Thymus (tissue), 11 donors: ENCODE results near the gene P4HTM. TPM values are rescaled to one million over a fixed set of nuclear protein-coding genes. Genes with fewer than 3 reads are reported as not detected.

Source experiments
- DNase-seq, 9 donors: peaks; one replicate each; pipeline ENCODE4 v3.0.0-alpha.2; 2013; ENCODE audit warnings: low spot score in 9 of 9, low read depth in 6 of 9, missing footprints in 1 of 9
- H3K27ac ChIP-seq, 2 donors: one replicate each; pipeline ENCODE4 v1.5.1; 2013; ENCODE audit warnings: control low read depth in 1 of 2, low read depth in 1 of 2, low read length in 1 of 2, mild to moderate bottlenecking in 1 of 2, moderate library complexity in 1 of 2
- H3K27me3 ChIP-seq, 2 donors: one replicate each; pipeline ENCODE4 v1.5.1; 2013; ENCODE audit warnings: low read length in 1 of 2; ENCODE audit not compliant: control insufficient read depth in 2 of 2, insufficient read depth in 1 of 2
- H3K36me3 ChIP-seq, 2 donors: one replicate each; pipeline ENCODE4 v1.5.1; 2013; ENCODE audit warnings: low read length in 1 of 2, mild to moderate bottlenecking in 1 of 2, moderate library complexity in 1 of 2; ENCODE audit not compliant: control insufficient read depth in 2 of 2, insufficient read depth in 2 of 2
- H3K4me1 ChIP-seq, 2 donors: one replicate each; pipeline ENCODE4 v1.5.1; 2013; ENCODE audit warnings: low read length in 2 of 2; ENCODE audit not compliant: control insufficient read depth in 2 of 2, insufficient read depth in 2 of 2
- H3K4me3 ChIP-seq, 2 donors: one replicate each; pipeline ENCODE4 v1.5.1; 2013; ENCODE audit warnings: low read length in 2 of 2, control low read depth in 1 of 2, mild to moderate bottlenecking in 1 of 2
- H3K9me3 ChIP-seq, 2 donors: one replicate each; pipeline ENCODE4 v1.5.1; 2013; ENCODE audit warnings: low read length in 1 of 2, mild to moderate bottlenecking in 1 of 2; ENCODE audit not compliant: control insufficient read depth in 2 of 2, insufficient read depth in 1 of 2
- WGBS: extraction: QIAGEN DNeasy Blood & Tissue Kit; methylation state at CpG from one replicate; pipeline ENCODE4 v1.1.7; 2013; 5-methylcytosine and 5-hydroxymethylcytosine counted together
- polyA plus RNA-seq: library from polyadenylated mRNA; stranded (reverse); fragments of 200-250 nt; gene quantifications from one replicate; pipeline ENCODE4 v1.2.3, GENCODE V29; 2013
- total RNA-seq: library from RNA; stranded (reverse); fragments of 120-200 nt; gene quantifications from one replicate; pipeline ENCODE4 v1.2.4, GENCODE V29; 2013
- donor health status: healthy.

Gene P4HTM
- total and polyA plus RNA-seq, 2 donors: 15.9 to 27.1 TPM

GRCh38 chr3:49019941-49020329 is 29.9 kb downstream of the P4HTM start:
- Histone ChIP-seq H3K9me3 (peaks cover 0 to 8% of the 10 kb centered on the region in 2 donors), H3K36me3 (peaks cover 30 to 43% of the 10 kb centered on the region in 2 donors), H3K4me1 (peaks cover 11 to 46% of the 10 kb centered on the region in 2 donors), H3K4me3 (peak overlapping the region; percentile 86 to 99), H3K27ac (peak overlapping the region; percentile 25 to 100), H3K27me3 (peaks cover 0 to 10% of the 10 kb centered on the region in 2 donors)
- DNase-seq: no peak
- WGBS: 52% methylated on average over 12 of the region's 12 CpGs

GRCh38 chr3:49020330-49021212 is 30.5 kb downstream of the P4HTM start:
- WGBS: under 1% methylated on average over 51 of the region's 51 CpGs

GRCh38 chr3:49021213-49021812 is 31.3 kb downstream of the P4HTM start:
- peaks cover 11 to 47% of the 10 kb centered on the region in 2 donors for H3K4me1 ChIP-seq
- under 1% methylated on average over 60 of the region's 60 CpGs for WGBS
- peaks cover 30 to 43% of the 10 kb centered on the region in 2 donors for H3K36me3 ChIP-seq
- H3K4me3 ChIP-seq: peak overlapping the region; percentile 86 to 99
- peak; percentile 96 to 99 (median 99) for DNase-seq
- H3K9me3 ChIP-seq: peaks cover 0 to 8% of the 10 kb centered on the region in 2 donors
- H3K27ac ChIP-seq: peak overlapping the region; percentile 100
- H3K27me3 ChIP-seq: peaks cover 0 to 10% of the 10 kb centered on the region in 2 donors

More at GRCh38 chr3:49020330-49021212, 30.5 kb downstream of the P4HTM start:
- Histone ChIP-seq H3K36me3 (peaks cover 30 to 43% of the 10 kb centered on the region in 2 donors), H3K4me1 (peaks cover 11 to 48% of the 10 kb centered on the region in 2 donors), H3K27ac (peak overlapping the region; percentile 100), H3K4me3 (peak overlapping the region; percentile 86 to 99), H3K27me3 (peaks cover 0 to 10% of the 10 kb centered on the region in 2 donors), H3K9me3 (peaks cover 0 to 8% of the 10 kb centered on the region in 2 donors)
- peak in 3 of 9 donors; percentile 24 to 55 (median 35) for DNase-seq

- Histone ChIP-seq H3K9me3 (peaks cover 0 to 8% of the 10 kb centered on the region in 2 donors), H3K27me3 (peaks cover 0 to 10% of the 10 kb centered on the region in 2 donors), H3K4me1 (peaks cover 11 to 39% of the 10 kb centered on the region in 2 donors), H3K36me3 (peaks cover 34 to 45% of the 10 kb centered on the region in 2 donors), H3K4me3 (peak within 1 kb of the TSS; percentile 86 to 99), H3K27ac (peak within 1 kb of the TSS; percentile 100)
- WGBS: under 1% methylated on average over 83 of the region's 83 CpGs
- peak; percentile 76 to 93 (median 86) for DNase-seq
Observed at GRCh38 chr3:49021813-49022687, 32.0 kb downstream of the P4HTM start, which contains the start of gene NDUFAF3. Gene NDUFAF3, plus strand, starts transcription at chr3:49022121. Its CDS starts 24 bp downstream, at chr3:49022145.

- H3K27me3 ChIP-seq: peaks cover 0 to 4% of the 10 kb centered on the region in 2 donors
- peaks cover 11 to 35% of the 10 kb centered on the region in 2 donors for H3K4me1 ChIP-seq
- peak overlapping the region in 1 of 2 donors; percentile 100 for H3K27ac ChIP-seq
- H3K36me3 ChIP-seq: peaks cover 34 to 50% of the 10 kb centered on the region in 2 donors
- DNase-seq: peak in 1 of 9 donors; percentile 12
- H3K9me3 ChIP-seq: peaks cover 0 to 8% of the 10 kb centered on the region in 2 donors
- peak overlapping the region; percentile 86 to 99 for H3K4me3 ChIP-seq
- WGBS: 39% methylated on average over 12 of the region's 12 CpGs
Observed at GRCh38 chr3:49022688-49023171, 32.7 kb downstream of the P4HTM start.

- Histone ChIP-seq H3K4me3 (no peak overlapping the region), H3K27ac (no peak overlapping the region), H3K27me3 (no peaks in the 10 kb centered on the region), H3K9me3 (peaks cover 0 to 8% of the 10 kb centered on the region in 2 donors), H3K4me1 (peaks cover 18 to 43% of the 10 kb centered on the region in 2 donors), H3K36me3 (peaks cover 34 to 51% of the 10 kb centered on the region in 2 donors)
- DNase-seq: no peak
- 98% methylated on average over 4 of the region's 4 CpGs for WGBS
Observed at GRCh38 chr3:49023775-49024174, 33.7 kb downstream of the P4HTM start.

- Histone ChIP-seq H3K4me3 (no peak overlapping the region), H3K36me3 (peaks cover 34 to 51% of the 10 kb centered on the region in 2 donors), H3K4me1 (peaks cover 18 to 41% of the 10 kb centered on the region in 2 donors), H3K27me3 (no peaks in the 10 kb centered on the region), H3K27ac (no peak overlapping the region), H3K9me3 (peaks cover 0 to 8% of the 10 kb centered on the region in 2 donors)
- 95% methylated on average over 5 of the region's 5 CpGs for WGBS
- no peak for DNase-seq
Observed at GRCh38 chr3:49024449-49024848, 34.4 kb downstream of the P4HTM start.
